ENCODE data around the gene LARP1B. TPM values are rescaled to one million over a fixed set of nuclear protein-coding genes. Genes with fewer than 3 reads are reported as not detected.
A peak's percentile ranks its signal among the peaks of the same experiment; 100 is the strongest.

The LARP1B gene
- total RNA-seq, 2 experiments from 2014 or later: 13.5 to 16.9 TPM

DNA sequence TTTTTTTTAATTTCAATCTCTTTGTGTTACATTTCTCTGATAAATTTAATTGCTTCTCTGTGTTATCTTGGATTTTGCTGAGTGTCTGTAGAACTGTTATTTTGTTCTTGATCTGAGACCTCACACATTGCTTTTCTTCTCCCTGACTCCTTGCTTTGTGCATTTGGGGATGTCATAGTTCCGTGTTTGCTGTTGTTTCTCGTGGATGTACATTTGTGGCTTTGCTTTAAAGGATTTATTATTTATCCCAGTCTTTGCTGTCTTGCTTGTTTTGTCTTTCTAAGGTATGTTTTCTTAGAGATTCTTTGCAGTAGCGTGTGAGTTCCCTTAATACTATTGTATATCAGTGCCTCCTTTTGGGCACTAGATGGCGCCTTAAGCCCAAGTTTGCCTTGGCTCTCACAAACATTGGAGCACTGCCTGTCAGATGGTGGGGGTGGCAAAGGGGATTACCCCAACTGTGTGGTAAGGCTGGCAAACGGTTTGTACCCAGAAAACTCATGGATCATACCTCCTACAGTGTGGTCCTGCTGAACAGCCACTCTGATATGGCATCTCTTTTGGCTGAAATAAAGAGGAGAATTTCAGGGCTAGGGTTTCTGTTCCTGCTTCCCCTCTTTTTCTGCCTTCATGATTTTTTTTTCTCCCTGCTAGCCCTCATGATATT, 130.1 kb downstream of the LARP1B start:
- H3K27ac Mint-ChIP-seq: no peak overlapping the region
- no peaks in the 10 kb centered on the region for H3K27me3 Mint-ChIP-seq
- H3K9me3 Mint-ChIP-seq: no peaks in the 10 kb centered on the region
- no peak overlapping the region for H3K4me3 Mint-ChIP-seq
- ChIA-PET POLR2A (interaction anchor here (0.6 kb wide), 1 partner anchor 140 kb away, joined by 4 read pairs; no protein-coding TSS in a partner anchor), CTCF (interaction anchor here (0.6 to 1.4 kb wide), 3 partner anchors 14 to 187 kb away, joined by 3 to 6 read pairs (median 5); no protein-coding TSS in a partner anchor)
- DNase-seq: peak; percentile 79
- H3K4me1 Mint-ChIP-seq: peaks cover 13% of the 10 kb centered on the region
- no peaks in the 10 kb centered on the region for H3K36me3 Mint-ChIP-seq (ENCODE audit: low read depth)

DNA sequence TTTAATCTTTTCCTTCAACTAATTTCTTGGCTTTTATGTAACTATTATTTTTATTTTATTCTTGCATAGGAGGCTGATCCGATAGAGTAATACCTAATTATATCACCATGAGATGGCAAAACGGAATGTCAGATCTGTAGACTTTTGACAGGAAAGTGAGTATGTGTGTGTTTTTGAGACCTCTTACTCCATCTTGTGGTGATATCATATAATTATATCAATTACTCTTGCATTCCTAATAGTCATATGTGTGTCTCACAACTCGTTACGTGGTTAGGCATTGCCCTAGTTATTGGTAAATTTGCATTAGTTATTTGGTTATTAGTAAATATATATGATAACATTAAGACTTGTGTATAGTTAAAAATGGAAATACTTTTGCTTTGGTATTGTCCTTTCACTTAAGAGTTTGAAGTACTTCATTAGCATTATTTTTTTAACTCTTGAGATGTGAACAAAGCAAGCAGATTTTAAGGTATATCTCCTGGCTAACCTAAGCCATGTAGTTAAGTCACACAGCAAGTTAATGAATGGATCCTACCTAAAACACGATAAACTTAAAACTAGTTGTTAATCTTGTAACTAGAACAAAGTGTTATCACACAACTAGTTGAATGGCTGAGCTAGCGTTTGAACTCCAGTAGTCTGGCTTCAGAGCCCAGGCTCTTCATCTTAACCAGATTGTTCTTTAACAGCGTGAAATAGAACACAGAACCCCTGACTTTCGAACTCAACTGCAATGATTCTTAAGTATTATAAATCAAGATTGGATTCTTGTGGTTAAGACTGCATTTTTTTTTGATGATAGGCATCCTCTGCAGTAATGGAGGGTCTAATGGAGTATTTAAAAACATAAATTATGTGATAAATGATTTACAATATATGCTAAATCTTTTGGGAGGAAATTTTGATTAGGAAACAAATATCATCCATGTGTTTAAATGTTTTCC, 159.4 kb downstream of the LARP1B start:
- Mint-ChIP-seq H3K27me3 (no peaks in the 10 kb centered on the region), H3K36me3 (ENCODE audit: low read depth) (no peaks in the 10 kb centered on the region), H3K4me1 (no peaks in the 10 kb centered on the region), H3K27ac (no peak overlapping the region), H3K9me3 (no peaks in the 10 kb centered on the region), H3K4me3 (no peak overlapping the region)
- DNase-seq: no peak
- CTCF ChIA-PET: interaction anchor here (1.0 kb wide), 1 partner anchor 14 kb away, joined by 5 read pairs; no protein-coding TSS in a partner anchor
- POLR2A ChIA-PET: no interaction called here

DNA sequence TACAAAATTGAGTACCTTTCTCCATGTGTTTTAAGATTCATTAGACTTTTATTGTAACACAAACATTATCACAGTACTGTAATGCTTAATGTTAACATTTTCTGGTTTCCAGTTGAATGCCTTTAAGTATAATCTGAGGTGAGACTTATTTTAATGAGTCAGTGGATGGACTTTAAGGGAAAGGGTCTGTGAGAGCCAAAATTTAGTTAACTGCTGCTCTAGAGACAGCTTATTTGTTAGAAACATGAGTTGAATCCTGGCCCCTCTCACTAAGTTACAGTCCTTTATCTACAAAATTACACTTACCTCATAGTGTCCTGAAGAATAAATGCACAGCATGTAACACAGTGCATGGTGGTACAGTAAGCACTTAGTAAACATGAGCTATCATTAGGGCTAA, 160.5 kb downstream of the LARP1B start:
- Mint-ChIP-seq H3K4me1 (no peaks in the 10 kb centered on the region), H3K9me3 (no peaks in the 10 kb centered on the region), H3K27ac (no peak overlapping the region), H3K36me3 (ENCODE audit: low read depth) (no peaks in the 10 kb centered on the region), H3K4me3 (no peak overlapping the region), H3K27me3 (no peaks in the 10 kb centered on the region)
- ChIA-PET CTCF (no interaction called here), POLR2A (no interaction called here)
- no peak for DNase-seq

DNA sequence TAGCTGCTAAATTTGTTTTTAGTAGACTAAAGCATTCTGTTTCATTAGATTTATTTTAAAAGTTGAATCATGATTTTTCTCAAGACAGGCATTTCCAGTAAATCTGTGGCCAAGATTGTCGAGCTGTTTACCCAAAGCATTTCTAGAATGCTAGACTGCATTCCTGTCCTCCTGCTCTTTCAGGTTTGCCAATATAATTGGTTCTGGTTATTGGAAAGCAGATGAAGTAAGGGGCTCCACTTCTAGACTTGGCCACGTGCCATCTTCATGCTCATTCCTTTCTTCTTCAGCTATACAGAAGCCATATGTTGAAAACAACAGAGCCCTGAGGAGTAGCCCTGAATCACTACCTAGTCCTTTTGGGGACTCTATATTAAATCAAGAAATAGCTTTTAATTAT, 164.0 kb downstream of the LARP1B start:
- ChIA-PET POLR2A (no interaction called here), CTCF (interaction anchor here (1.8 kb wide), 1 partner anchor 11 kb away, joined by 4 read pairs; no protein-coding TSS in a partner anchor)
- H3K36me3 Mint-ChIP-seq (ENCODE audit: low read depth): no peaks in the 10 kb centered on the region
- no peak overlapping the region for H3K27ac Mint-ChIP-seq
- no peaks in the 10 kb centered on the region for H3K27me3 Mint-ChIP-seq
- no peaks in the 10 kb centered on the region for H3K4me1 Mint-ChIP-seq
- no peak for DNase-seq
- H3K4me3 Mint-ChIP-seq: no peak overlapping the region
- no peaks in the 10 kb centered on the region for H3K9me3 Mint-ChIP-seq

DNA sequence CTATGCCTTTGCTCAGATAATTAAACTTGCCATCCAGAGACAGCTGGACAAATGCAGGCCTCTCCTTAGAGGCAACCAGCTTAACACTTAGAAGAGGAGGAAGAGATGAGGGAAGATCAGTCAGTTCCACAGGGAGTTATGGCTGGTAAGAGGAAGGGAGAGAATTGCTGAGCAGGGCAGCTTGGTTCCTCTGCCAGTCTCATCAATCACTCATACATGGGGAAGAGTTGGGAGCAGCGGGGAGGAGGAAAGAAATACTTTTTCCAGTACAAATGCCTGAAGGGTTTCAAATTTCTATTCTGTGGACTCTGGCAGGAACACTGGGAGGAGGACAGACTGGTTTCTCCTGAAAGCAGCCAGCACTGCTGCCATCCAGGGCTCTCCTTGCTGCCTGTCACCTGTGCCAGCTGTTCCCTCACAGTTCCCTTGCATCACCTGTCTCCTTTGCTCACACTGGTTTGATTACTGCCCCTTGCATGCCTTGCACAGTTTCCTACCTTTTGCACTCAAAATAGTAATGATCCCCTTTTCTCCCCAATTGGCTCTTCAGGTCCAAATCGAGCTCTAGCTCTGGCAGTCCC, 167.0 kb downstream of the LARP1B start:
- Mint-ChIP-seq H3K36me3 (ENCODE audit: low read depth) (no peaks in the 10 kb centered on the region), H3K27me3 (no peaks in the 10 kb centered on the region), H3K4me3 (no peak overlapping the region), H3K9me3 (no peaks in the 10 kb centered on the region), H3K4me1 (no peaks in the 10 kb centered on the region), H3K27ac (no peak overlapping the region)
- DNase-seq: no peak
- ChIA-PET CTCF (interaction anchor here (0.6 kb wide), 1 partner anchor 34 kb away, joined by 4 read pairs; no protein-coding TSS in a partner anchor), POLR2A (no interaction called here)

DNA sequence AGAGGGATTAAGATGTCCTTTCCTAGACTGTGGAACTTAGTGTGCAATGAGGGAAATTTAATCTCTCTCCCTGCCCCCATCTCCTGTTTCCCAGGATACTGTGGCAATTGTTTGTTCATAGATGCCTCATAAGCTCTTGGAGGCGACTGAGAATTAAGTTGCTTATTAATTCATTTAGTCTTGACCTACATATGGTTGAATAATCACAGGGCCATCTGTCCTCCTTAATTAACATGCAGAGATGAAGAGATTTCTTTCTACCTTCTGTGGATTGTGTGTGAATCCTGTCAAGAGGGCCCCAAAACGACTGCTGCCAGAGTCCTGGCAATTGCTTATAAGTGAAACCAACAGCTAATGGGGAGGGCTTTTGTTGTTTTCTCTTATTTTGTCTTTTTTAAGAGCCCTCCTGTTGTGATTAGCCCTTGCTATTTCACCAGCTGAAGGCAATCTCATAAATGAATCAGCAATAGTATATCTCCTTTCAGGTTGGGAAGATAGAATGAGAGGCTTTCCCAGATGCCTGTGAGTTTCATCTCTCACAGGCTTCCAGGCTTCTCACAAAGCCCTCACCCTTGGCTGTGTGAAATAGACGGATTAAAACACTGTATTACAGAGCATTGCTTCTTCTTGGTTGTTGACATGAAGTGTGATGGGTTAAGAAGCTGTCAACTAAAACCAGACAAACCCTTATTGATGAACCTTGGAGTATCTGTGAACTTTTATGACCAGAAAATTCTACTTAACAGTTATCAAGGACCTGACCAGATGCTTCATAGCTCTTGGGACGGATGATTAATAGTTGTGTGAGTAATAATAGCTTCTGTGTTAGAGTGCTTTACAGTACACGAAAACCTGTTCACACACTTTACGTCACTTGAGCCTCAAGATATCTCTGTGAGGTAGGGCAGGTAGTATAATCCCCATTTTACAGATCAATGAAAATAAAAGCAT, 168.0 kb downstream of the LARP1B start:
- Mint-ChIP-seq H3K4me1 (no peaks in the 10 kb centered on the region), H3K4me3 (no peak overlapping the region), H3K36me3 (ENCODE audit: low read depth) (no peaks in the 10 kb centered on the region), H3K27me3 (no peaks in the 10 kb centered on the region), H3K27ac (no peak overlapping the region), H3K9me3 (no peaks in the 10 kb centered on the region)
- ChIA-PET CTCF (interaction anchor here (0.6 kb wide), 1 partner anchor 9 kb away, joined by 3 read pairs; no protein-coding TSS in a partner anchor), POLR2A (no interaction called here)
- DNase-seq: no peak

DNA sequence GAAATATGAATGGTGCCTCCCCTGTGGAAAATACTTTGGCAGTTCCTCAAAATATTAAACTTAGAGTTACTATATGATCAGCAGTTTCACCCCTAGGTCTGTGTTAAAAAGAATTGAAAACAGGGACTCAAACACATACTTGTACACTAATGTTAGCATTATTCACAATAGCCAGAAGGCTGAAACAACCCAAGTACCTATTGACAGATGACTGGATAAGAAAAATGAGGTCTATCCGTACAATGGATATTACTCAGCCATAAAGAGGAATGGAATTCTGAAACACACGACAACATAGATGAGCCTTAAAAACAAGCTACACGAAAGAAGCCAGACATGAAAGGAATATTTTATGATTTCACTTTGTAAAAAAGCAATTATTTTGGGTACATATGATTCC, 171.6 kb downstream of the LARP1B start:
- no peaks in the 10 kb centered on the region for H3K27me3 Mint-ChIP-seq
- no peaks in the 10 kb centered on the region for H3K9me3 Mint-ChIP-seq
- H3K4me1 Mint-ChIP-seq: no peaks in the 10 kb centered on the region
- DNase-seq: no peak
- H3K27ac Mint-ChIP-seq: no peak overlapping the region
- H3K36me3 Mint-ChIP-seq (ENCODE audit: low read depth): no peaks in the 10 kb centered on the region
- CTCF ChIA-PET: no interaction called here
- POLR2A ChIA-PET: no interaction called here
- H3K4me3 Mint-ChIP-seq: no peak overlapping the region

DNA sequence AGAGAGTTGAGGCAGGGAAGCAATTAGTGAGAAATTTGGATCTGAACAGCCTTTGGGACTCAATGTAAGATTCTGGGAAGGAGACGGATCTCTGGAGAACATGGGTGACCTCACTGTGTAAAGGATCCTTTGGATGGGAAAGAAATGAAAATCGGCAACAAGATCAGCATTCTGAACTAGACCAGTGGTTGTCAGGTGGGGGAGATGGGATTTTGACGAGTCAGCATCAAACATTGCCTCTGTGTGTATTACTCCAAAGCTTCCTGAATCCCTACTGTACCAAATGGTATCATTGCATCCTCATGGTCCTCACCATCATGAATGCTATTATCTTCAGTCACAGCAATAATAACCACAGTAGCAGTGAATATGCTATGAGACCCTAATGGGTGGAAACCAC, 173.7 kb downstream of the LARP1B start:
- POLR2A ChIA-PET: no interaction called here
- H3K4me1 Mint-ChIP-seq: no peaks in the 10 kb centered on the region
- no peaks in the 10 kb centered on the region for H3K36me3 Mint-ChIP-seq (ENCODE audit: low read depth)
- no peak overlapping the region for H3K4me3 Mint-ChIP-seq
- DNase-seq: no peak
- H3K9me3 Mint-ChIP-seq: no peaks in the 10 kb centered on the region
- H3K27ac Mint-ChIP-seq: no peak overlapping the region
- CTCF ChIA-PET: no interaction called here
- no peaks in the 10 kb centered on the region for H3K27me3 Mint-ChIP-seq

DNA sequence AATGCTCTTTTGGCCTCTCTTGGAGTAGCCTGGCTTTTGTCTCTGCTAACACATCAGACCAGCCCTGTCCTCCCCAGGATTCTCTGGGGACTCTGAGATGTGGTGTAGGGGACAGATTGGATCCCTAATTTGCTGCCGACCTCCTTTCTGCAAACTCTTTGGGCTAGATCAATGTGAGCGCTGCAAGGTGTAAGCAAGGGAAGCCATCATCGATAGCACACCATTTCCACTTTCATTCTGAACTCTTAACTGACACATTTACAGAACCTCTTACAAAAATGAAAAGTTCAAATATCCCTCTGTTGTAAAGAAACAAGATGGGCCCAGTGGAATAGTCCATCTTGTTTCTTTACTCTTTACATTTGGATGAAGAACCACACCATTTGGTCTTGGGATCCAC, 179.9 kb downstream of the LARP1B start:
- Mint-ChIP-seq H3K4me1 (no peaks in the 10 kb centered on the region), H3K9me3 (no peaks in the 10 kb centered on the region), H3K4me3 (no peak overlapping the region), H3K27me3 (no peaks in the 10 kb centered on the region), H3K36me3 (ENCODE audit: low read depth) (no peaks in the 10 kb centered on the region), H3K27ac (no peak overlapping the region)
- DNase-seq: no peak
- POLR2A ChIA-PET: no interaction called here
- CTCF ChIA-PET: no interaction called here

DNA sequence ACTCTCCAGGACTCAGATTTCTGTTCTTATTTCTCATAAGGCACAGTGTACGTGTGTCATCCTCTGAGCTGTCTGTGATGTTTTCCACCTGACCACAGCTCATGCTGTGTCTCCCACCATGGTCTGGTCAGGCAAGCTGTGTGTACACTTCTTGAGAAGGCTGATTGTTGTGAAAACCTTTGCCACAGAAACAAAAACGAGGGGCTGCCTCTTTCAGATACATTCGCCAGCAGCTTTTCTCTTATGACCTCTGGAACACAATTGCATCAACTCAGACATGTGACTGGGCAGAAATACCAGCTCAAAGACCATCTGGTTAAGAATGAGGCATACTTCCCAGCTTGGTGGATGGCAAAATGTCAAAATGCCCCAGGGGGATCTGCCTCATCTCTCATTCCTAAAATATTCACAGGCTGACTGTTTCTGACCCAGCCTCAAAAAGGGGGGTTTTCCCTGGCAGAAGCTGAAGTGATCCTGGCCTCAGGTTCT, 180.4 kb downstream of the LARP1B start:
- no peaks in the 10 kb centered on the region for H3K4me1 Mint-ChIP-seq
- no peak for DNase-seq
- H3K4me3 Mint-ChIP-seq: no peak overlapping the region
- ChIA-PET CTCF (no interaction called here), POLR2A (no interaction called here)
- H3K27me3 Mint-ChIP-seq: peaks cover 2% of the 10 kb centered on the region
- no peaks in the 10 kb centered on the region for H3K36me3 Mint-ChIP-seq (ENCODE audit: low read depth)
- H3K9me3 Mint-ChIP-seq: no peaks in the 10 kb centered on the region
- no peak overlapping the region for H3K27ac Mint-ChIP-seq

DNA sequence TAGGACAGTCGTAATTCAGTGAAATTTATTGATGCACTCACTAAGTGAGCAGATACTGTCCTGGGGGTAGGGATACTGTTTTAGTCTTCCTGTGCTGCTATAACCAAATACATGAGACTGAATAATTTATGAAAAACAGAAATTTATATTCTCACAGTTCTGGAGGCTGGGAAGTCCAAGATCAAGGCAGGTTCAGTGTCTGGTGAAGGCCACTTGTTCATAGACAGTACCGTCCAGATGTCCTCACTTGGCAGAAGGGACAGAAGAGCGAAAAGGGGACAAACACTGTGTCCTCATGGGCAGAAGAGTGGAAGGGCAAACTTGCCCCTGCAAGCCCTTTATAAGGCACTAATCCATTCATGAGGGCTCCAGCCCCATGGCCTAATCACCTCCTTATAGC, 180.9 kb downstream of the LARP1B start:
- H3K4me3 Mint-ChIP-seq: no peak overlapping the region
- no peaks in the 10 kb centered on the region for H3K4me1 Mint-ChIP-seq
- H3K27me3 Mint-ChIP-seq: peaks cover 2% of the 10 kb centered on the region
- H3K27ac Mint-ChIP-seq: no peak overlapping the region
- CTCF ChIA-PET: no interaction called here
- DNase-seq: no peak
- POLR2A ChIA-PET: no interaction called here
- no peaks in the 10 kb centered on the region for H3K36me3 Mint-ChIP-seq (ENCODE audit: low read depth)
- no peaks in the 10 kb centered on the region for H3K9me3 Mint-ChIP-seq

DNA sequence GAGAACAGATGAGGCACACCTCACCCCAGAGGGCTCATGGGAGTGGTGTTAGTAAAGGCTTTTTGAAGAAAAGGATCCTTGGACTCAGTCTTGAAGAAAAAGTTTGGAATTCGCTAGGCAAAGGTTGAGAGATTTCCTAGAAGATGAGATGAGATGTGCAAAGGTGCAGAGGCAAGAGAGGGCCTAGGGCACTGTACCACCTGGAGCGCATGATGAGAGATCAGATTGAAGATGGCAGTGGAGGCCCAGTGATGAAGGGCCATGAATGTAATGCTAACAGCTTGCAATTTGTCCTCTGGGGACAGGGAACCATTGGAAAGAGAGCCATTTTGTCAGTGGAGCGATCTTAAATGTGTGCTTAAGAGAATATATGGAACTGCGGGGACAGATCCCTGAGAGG, 181.5 kb downstream of the LARP1B start:
- no peaks in the 10 kb centered on the region for H3K9me3 Mint-ChIP-seq
- peaks cover 2% of the 10 kb centered on the region for H3K27me3 Mint-ChIP-seq
- ChIA-PET CTCF (no interaction called here), POLR2A (no interaction called here)
- H3K36me3 Mint-ChIP-seq (ENCODE audit: low read depth): peaks cover 2% of the 10 kb centered on the region
- no peaks in the 10 kb centered on the region for H3K4me1 Mint-ChIP-seq
- no peak overlapping the region for H3K4me3 Mint-ChIP-seq
- no peak overlapping the region for H3K27ac Mint-ChIP-seq
- DNase-seq: no peak
